Endothelial cell of umbilical vein (primary cell): Measurements from ENCODE around the gene ANKRD49. TPM values are rescaled to one million over a fixed set of nuclear protein-coding genes. Genes with fewer than 3 reads are reported as not detected.

Experiments used
- BruUV-seq: library from RNA; stranded (reverse); fragments of 400-500 nt; replicated peaks from 2 replicates; lab custom pipeline; 2021; lab: Mats Ljungman, UMichigan
- CTCF ChIA-PET: fragments of 300-600, 350-600 bp; sonication (Branson Sonifier 250); formaldehyde crosslinking; loops from one replicate; lab custom pipeline; 2021; ENCODE audit warnings: antibody characterized with exemption, inconsistent platforms; lab: Charles Lee
- POLR2A ChIA-PET: fragments of 300-600, 350-600 bp; sonication (Branson Sonifier 250); formaldehyde crosslinking; loops from one replicate; lab custom pipeline; 2021; ENCODE audit warnings: antibody characterized with exemption, inconsistent platforms; lab: Charles Lee
- DNase-seq: peaks from one replicate; pipeline ENCODE4 v3.0.0-alpha.2; 2011; ENCODE audit warnings: low read depth, low spot score
- FAIRE-seq: peaks from 2 replicates; lab custom pipeline; 2011; peaks lifted over from hg19 to GRCh38; lab: Jason Lieb, UNC
- H2AFZ ChIP-seq: 2 replicates; pipeline ENCODE4 v1.6.0; 2012; ENCODE audit warnings: low read depth, low read length, control low read depth, inconsistent platforms
- H3K27ac ChIP-seq: 2 replicates; pipeline ENCODE4 v1.5.1; 2011; ENCODE audit warnings: low read depth, mild to moderate bottlenecking, control low read depth, low read length, moderate library complexity; ENCODE audit not compliant: insufficient read depth
- H3K27me3 ChIP-seq, 2 experiments: 2 replicates each; pipeline versions ENCODE4 v1.6.0 to v1.6.1; 2011; ENCODE audit warnings: low read length in 2 of 2, mixed read lengths in 1 of 2; ENCODE audit not compliant: control insufficient read depth in 2 of 2, insufficient read depth in 2 of 2
- H3K36me3 ChIP-seq, 2 experiments: 2 replicates in 1 of 2; 3 replicates in 1 of 2; pipeline ENCODE4 v1.5.1; 2011; ENCODE audit warnings: low read length in 2 of 2, mild to moderate bottlenecking in 1 of 2, moderate library complexity in 1 of 2; ENCODE audit not compliant: control insufficient read depth in 2 of 2, insufficient read depth in 2 of 2; ENCODE audit errors: extremely low read depth in 1 of 2
- H3K4me1 ChIP-seq: 3 replicates; pipeline ENCODE4 v1.5.1; 2011; ENCODE audit warnings: mild to moderate bottlenecking, low read length; ENCODE audit not compliant: control insufficient read depth, insufficient read depth; ENCODE audit errors: extremely low read depth
- H3K4me2 ChIP-seq: 2 replicates; pipeline ENCODE4 v1.6.1; 2011; ENCODE audit warnings: low read length, control low read depth, mixed read lengths; ENCODE audit not compliant: insufficient read depth
- H3K4me3 ChIP-seq, 3 experiments: fragments of 200-600 bp in 1 of 3; sonication (generic), shearing (Covaris generic) in 1 of 3; replicated peaks in 1 of 3; 2 replicates each; pipeline ENCODE4 v1.5.1; 2011 to 2016; ENCODE audit warnings: control low read depth in 3 of 3, low read length in 3 of 3, mild to moderate bottlenecking in 2 of 3, inconsistent platforms in 1 of 3, low read depth in 1 of 3, moderate library complexity in 1 of 3; ENCODE audit not compliant: insufficient read depth in 1 of 3
- H3K79me2 ChIP-seq: 2 replicates; pipeline ENCODE4 v1.6.0; 2012; ENCODE audit warnings: low read length, inconsistent platforms; ENCODE audit not compliant: control insufficient read depth, insufficient read depth
- H3K9ac ChIP-seq: replicated peaks from 2 replicates; pipeline ENCODE3; 2011; ENCODE audit warnings: low read length, control low read depth; ENCODE audit not compliant: insufficient read depth; ENCODE audit errors: extremely low read depth
- H3K9me1 ChIP-seq: replicated peaks from 3 replicates; pipeline ENCODE4 v1.6.0; 2011; ENCODE audit warnings: mild to moderate bottlenecking, low read length; ENCODE audit not compliant: control insufficient read depth, insufficient read depth; ENCODE audit errors: extremely low read depth
- H3K9me3 ChIP-seq: replicated peaks from 2 replicates; pipeline ENCODE4 v1.5.1; 2012; ENCODE audit warnings: low read length, inconsistent platforms; ENCODE audit not compliant: control insufficient read depth, insufficient read depth
- H4K20me1 ChIP-seq: replicated peaks from 2 replicates; pipeline ENCODE3; 2011; ENCODE audit warnings: mild to moderate bottlenecking, low read length; ENCODE audit not compliant: control insufficient read depth, insufficient read depth; ENCODE audit errors: extremely low read depth
- CTCF ChIP-seq, 2 donors: IDR thresholded peaks; 1 replicate in 1 of 2; 2 replicates in 1 of 2; pipeline ENCODE4 v1.5.1; 2011; ENCODE audit warnings: low read length in 2 of 2, mild to moderate bottlenecking in 2 of 2, moderate library complexity in 2 of 2, control low read depth in 1 of 2, inconsistent platforms in 1 of 2, low read depth in 1 of 2; ENCODE audit not compliant: insufficient read depth in 1 of 2; ENCODE audit errors: extremely low read depth in 1 of 2
- EZH2 ChIP-seq: IDR thresholded peaks from 2 replicates; pipeline ENCODE4 v1.6.1; 2012; ENCODE audit warnings: borderline replicate concordance, low read depth, mild to moderate bottlenecking, moderate library complexity, low read length, inconsistent platforms; ENCODE audit not compliant: severe bottlenecking
- FOS ChIP-seq: IDR thresholded peaks from 2 replicates; pipeline ENCODE4 v1.6.1; 2011; ENCODE audit warnings: mild to moderate bottlenecking, low read length, moderate library complexity, borderline replicate concordance; ENCODE audit not compliant: insufficient read depth
- GATA2 ChIP-seq: IDR thresholded peaks from 2 replicates; pipeline ENCODE4 v1.7.0; 2011; ENCODE audit warnings: low read depth, mild to moderate bottlenecking, moderate library complexity, mixed read lengths, low read length; ENCODE audit not compliant: insufficient read length, insufficient read depth
- JUN ChIP-seq: IDR thresholded peaks from 2 replicates; pipeline ENCODE4 v1.6.1; 2011; ENCODE audit warnings: borderline replicate concordance, low read depth; ENCODE audit not compliant: insufficient read length, insufficient read depth
- MAX ChIP-seq: IDR thresholded peaks from 2 replicates; pipeline ENCODE4 v1.6.1; 2011; ENCODE audit not compliant: insufficient read depth, insufficient read length
- MYC ChIP-seq: IDR thresholded peaks from one replicate; pipeline ENCODE4 v1.6.1; 2011; ENCODE audit warnings: mild to moderate bottlenecking, low read depth, low read length
- POLR2A ChIP-seq: IDR thresholded peaks from 2 replicates; pipeline ENCODE4 v1.6.1; 2012; ENCODE audit warnings: low read depth, mild to moderate bottlenecking, control low read depth, low read length
- dilution Hi-C: fragments of 300-500 bp; cut with MboI; formaldehyde crosslinking; loops from one replicate; pipeline ENCODE4 v1.15.0; 2019; ENCODE audit warnings: low sequenced_read_pairs; ENCODE audit not compliant: extremely low pct_ligation_motif_present
- intact Hi-C: fragments of 100-400 bp; cut with micrococcal nuclease; formaldehyde crosslinking; loops from one replicate; pipeline ENCODE4 v1.10.0; 2022
- polyA plus RNA-seq, 4 experiments: library from polyadenylated mRNA; depleted of rRNA in 3 of 4; stranded (reverse) in 3 of 4; unstranded in 1 of 4; fragments of >200 nt; gene quantifications; 2 replicates each; pipeline versions ENCODE4 v1.2.1 to v1.2.3, GENCODE V29; 2011 to 2012; ENCODE audit warnings: missing spikeins in 1 of 4
- total RNA-seq: library from RNA; stranded (reverse); gene quantifications from 2 replicates; pipeline ENCODE4 v1.2.3, GENCODE V29; 2021

Gene ANKRD49
- total and polyA plus RNA-seq, 2 donors (not counting 3 experiments of a cell fraction or from before 2014, with no cell fraction given), result 6.0 to 7.6 TPM

GRCh38 chr11:94519478-94520084 is 25.8 kb downstream of the ANKRD49 start:
- FAIRE-seq (no peak), DNase-seq (peak; percentile 38)
- intact Hi-C loops (loop anchor here (1.0 to 5.0 kb wide), 4 partner anchors 44 to 1908 kb away; no protein-coding TSS in a partner anchor), dilution Hi-C loops (no loop called here)
- Histone ChIP-seq H3K27me3 (peaks cover 12 to 13% of the 10 kb centered on the region in 2 experiments), H3K9me3 (no peaks in the 10 kb centered on the region), H3K27ac (no peak overlapping the region), H4K20me1 (no peaks in the 10 kb centered on the region), H3K79me2 (no peaks in the 10 kb centered on the region), H3K4me3 (no peak overlapping the region), H2AFZ (peak overlapping the region; percentile 63), H3K9me1 (no peaks in the 10 kb centered on the region), H3K4me2 (no peak overlapping the region), H3K4me1 (no peaks in the 10 kb centered on the region), H3K9ac (no peak overlapping the region), H3K36me3 (no peaks in the 10 kb centered on the region)
- BruUV-seq, result no TSS peak
- CTCF ChIA-PET, result interaction anchor here (0.8 to 6.3 kb wide), 12 partner anchors 12 to 624 kb away, joined by 3 to 52 read pairs (median 4); no protein-coding TSS in a partner anchor
- POLR2A ChIA-PET, result no interaction called here
- TF ChIP-seq JUN (no peak), MYC (no peak), GATA2 (no peak), EZH2 (no peak), MAX (no peak), FOS (no peak), POLR2A (no peak), CTCF (IDR thresholded peaks at IDR 0.05; ENCODE audit: extremely low read depth in 1 of 2, insufficient read depth in 1 of 2, low read depth in 1 of 2, low read length in 2 of 2) (peak; percentile 30 to 40)
